Activated naive CD8-positive, alpha-beta T cell treated with anti-CD3 and anti-CD28 coated beads, Interleukin-2, amount 50 U/mL, for 16 hours (primary cell): ENCODE data around the gene SIN3B.
A peak's percentile ranks its signal among the peaks of the same experiment; 100 is the strongest.
"Not testable (repeated sequence)": the region's sequence is repeated elsewhere in the genome, so short reads cannot be mapped to it uniquely, and the experiment has no call there.

Source experiments
- DNase-seq: peaks from one replicate; pipeline ENCODE4 v3.0.0-alpha.2; 2020; ENCODE audit warnings: low read depth, low spot score

SIN3B gene

DNA sequence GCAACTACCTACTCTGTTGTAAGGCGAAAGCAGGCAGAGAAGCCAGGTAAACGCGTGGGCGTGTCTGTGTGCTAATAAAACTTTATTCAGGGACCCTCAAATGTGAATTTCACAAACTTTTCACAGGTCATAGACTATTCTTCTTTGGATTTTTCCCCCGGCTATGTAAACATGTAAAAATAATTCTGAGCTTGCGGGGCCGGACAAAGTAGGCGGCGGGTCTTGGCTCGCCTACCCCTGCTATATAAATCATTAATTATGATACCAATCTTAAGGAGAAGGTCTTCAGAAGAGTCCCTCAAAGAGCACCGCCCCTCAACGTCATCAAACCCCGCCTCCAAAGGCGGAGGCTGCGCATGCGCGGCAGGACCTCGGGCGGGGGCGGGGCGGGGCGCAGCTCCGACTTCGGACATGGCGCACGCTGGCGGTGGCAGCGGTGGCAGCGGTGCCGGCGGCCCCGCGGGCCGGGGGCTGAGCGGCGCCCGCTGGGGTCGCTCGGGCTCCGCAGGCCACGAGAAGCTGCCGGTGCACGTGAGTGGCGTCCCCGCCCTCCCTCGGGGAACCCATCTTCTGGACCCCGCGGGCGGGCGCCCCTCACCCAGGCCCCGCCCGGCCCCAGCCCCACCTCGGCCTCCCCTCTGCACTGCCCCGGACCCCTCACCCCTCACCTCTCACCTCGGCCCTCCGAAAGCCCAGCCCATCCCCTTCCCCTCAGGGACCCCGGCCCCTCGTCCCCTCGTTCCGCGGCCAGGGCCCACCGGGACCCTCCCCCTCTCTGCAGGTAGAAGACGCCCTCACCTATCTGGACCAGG, at the start of gene SIN3B:
Gene SIN3B, plus strand, starts transcription at position 389 of the 812 bp plus-strand sequence. Its CDS starts 23 bp downstream, at position 412.
- DNase-seq = peak; percentile 72

- no peak for DNase-seq
These were observed 49.5 kb upstream of the SIN3B start for GRCh38 chr19:16779539-16780163.

- no peak for DNase-seq
These were observed 46.5 kb upstream of the SIN3B start for GRCh38 chr19:16782719-16783118.

DNA sequence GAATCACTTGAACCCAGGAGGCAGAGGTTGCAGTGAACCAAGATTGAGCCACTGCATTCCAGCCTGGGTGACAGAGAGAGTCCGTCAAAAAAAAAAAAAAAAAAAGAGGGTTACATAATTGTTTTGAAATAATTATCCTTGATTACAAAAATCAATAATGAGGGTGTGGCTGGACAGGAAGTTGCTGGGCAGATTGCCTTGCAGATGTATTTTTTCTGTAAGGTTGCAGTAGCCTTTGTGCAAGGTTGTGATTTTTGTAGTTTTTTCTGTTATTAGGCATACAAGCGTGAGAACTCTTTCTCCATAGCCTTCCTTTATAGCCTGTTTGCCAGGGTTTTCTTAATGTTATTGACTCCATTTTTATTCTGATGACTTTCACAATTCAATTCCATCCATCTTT, 40.7 kb upstream of the SIN3B start:
- no peak for DNase-seq

- no peak for DNase-seq
These were observed 40.0 kb upstream of the SIN3B start for GRCh38 chr19:16789238-16789637.

DNA sequence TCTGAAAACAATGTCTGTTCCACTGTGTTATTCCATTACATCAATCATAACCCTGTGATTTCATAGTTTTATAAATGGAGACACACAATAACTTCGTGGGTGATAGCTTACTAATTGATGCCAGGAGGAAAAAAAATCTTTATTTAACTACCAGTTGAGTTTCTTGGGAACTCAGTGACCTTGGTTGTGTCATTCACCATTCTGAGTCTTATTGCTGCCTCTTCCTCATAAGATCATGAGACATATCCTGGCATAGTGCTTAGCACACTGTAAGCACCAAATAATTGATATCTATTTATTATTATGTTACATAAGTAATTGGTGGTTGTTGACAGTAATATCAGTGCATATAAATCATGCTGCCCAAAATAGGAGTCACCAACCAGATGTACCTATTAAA, 39.1 kb upstream of the SIN3B start:
- DNase-seq = no peak

GRCh38 chr19:16791942-16792341, 37.3 kb upstream of the SIN3B start:
- DNase-seq = no peak

DNA sequence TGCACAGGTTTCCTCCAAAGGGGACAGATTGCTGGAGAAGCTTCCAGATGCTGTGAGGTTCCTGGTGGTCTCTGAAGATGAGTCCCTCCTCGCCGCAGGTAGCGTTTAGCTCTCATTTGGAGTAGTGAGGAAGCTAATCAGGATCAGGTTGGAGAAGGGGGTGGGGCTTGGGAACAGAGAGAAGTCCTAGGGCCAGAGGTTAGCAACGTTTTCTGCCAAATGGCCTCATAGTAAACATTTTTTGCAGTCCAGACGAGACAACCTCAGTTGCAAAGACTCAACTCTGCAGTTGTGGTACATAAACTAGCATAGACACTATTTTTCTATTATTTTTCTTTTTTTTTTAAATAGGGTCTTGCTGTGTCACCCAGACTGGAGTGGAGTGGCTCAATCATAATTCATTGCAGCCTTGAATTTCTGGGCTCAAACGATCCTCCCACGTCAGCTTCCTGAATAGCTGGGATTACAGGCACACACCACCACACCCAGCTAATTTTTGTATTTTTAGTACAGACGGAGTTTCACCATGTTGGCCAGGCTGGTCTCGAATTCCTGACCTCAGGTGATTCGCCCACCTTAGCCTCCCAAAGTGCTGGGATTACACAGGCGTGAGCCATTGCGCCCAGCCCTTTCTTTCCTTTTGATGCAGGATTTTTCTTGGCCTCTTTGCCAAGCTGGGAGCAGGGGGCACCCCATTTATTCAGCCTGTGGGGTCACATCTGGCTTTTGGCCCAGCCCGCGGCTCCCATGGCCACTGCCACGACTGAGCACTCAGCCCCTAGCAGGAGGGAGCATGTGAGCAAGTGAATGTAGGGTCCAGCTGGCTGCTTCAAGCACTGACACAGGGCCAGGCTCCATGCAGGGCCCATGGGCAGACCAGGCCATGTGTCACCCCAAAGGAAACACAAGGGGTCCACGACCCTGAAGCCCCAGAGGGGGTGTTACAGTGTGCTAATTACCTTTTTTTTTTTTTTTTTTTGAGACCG, 34.4 kb upstream of the SIN3B start:
- DNase-seq = no peak

DNA sequence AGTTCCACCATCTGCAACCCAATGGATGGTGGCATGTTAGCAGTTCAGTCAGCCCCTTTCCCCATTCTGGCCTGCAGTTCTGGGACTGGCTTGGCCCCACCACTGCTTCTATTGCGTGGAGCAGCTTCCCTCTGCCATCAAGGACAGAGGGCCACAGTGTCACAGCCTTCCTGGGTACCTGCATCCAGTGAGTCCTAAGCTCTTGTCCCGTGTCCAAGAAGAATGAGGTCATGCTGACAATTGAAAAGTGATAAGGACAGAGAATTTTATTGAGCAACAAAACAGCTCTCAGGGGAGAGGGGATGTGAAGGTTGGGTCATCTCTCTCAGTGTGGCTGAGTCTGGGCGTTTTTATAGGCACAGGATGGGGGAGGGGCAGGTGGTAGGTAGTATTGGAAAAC, 33.5 kb upstream of the SIN3B start:
- no peak for DNase-seq

- no peak for DNase-seq
These were observed 31.3 kb upstream of the SIN3B start for GRCh38 chr19:16797876-16798275.

- DNase-seq = not testable (repeated sequence)
These were observed 30.9 kb upstream of the SIN3B start for GRCh38 chr19:16798326-16798725.

- DNase-seq = no peak
These were observed 29.5 kb upstream of the SIN3B start for GRCh38 chr19:16799740-16800139.

GRCh38 chr19:16801600-16802013, 27.6 kb upstream of the SIN3B start:
- no peak for DNase-seq

- no peak for DNase-seq
These were observed 25.0 kb upstream of the SIN3B start for GRCh38 chr19:16804176-16804575.

- DNase-seq = no peak
These were observed 21.5 kb upstream of the SIN3B start for GRCh38 chr19:16807549-16808284.

DNA sequence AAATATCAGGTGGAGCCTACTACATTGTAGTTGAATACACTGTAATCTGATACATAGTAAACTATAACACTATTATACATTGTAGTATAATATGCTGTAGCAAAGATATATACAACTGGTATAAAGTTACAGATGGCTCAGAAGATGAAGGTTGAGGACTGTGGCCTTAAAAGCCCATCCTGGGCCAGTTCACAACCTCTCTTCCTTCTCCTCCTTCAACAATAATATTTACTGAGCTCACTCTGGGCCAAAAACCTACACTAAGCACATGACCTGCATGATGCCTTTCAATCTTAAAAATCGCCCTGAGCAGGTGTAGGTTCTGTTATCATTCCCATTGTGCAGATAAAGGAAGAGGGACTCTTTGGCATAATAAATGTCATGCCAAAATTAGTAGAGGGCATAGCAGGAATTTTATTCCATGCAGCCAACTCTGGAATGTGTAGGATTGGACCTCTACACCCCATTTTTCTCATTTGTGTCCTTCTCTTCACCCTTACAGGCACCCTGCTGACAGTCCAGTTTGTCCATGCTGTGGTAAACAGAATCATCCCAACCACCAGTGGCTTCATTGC, 14.6 kb upstream of the SIN3B start:
- no peak for DNase-seq

DNA sequence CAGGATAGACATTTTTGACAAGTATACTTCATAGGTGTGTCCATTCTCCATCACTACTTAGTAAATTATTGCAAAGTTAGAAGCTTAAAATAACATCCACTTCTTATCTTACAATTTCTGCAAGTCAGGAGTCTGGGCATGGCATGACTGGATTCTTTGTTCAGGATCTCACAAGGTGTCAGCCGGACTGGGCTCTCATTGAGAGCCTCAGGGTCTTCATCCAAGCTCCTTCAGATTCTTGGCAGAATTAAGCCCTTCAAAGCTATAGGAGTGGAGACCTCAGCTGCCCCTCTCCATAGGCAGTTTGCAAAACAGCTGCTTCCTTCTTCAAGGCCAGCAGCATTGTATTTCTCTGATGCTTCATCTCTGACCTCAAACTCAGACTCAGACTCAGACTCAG, 9.1 kb upstream of the SIN3B start:
- no peak for DNase-seq

GRCh38 chr19:16821081-16821480, 8.1 kb upstream of the SIN3B start:
- DNase-seq = no peak

GRCh38 chr19:16822648-16823047, 6.5 kb upstream of the SIN3B start:
- DNase-seq = no peak

DNA sequence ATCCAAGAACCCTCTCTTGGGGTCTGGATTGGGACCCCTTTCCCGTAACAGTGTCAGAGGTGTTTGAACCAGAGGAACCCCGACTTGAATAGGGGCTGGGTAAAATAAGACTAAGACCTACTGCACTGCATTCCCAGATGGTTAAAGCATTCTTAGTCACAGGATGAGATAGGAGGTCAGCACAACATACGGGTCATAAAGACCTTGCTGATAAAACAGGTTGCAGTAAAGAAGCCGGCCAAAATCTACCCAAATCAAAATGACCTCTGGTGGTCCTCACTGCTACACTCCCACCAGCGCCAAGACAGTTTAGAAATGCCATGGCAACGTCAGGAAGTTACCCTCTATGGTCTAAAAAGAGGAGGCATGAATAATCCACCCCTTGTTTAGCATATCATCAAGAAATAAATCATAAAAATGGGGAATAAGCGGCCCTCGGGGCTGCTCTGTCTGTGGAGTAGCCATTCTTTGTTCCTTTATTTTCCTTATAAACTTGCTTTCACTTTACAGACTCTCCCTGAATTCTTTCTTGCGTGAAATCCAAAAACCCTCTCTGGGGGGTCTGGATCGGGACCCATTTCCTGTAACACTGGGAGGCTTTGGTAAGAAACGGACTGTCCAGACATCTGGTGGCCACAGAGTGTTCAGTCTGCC, 4.4 kb upstream of the SIN3B start:
- DNase-seq = no peak
